Right renal cortex interstitium (tissue), 3 donors: ENCODE results near the gene TMEM169. TPM values are rescaled to one million over a fixed set of nuclear protein-coding genes. Genes with fewer than 3 reads are reported as not detected.

Experiments used
- DNase-seq, 3 donors: peaks; one replicate each; pipeline ENCODE4 v3.0.0-alpha.2; 2013; ENCODE audit warnings: low read depth in 3 of 3, low spot score in 2 of 3
- polyA plus RNA-seq, 3 donors: library from polyadenylated mRNA; unstranded; fragments of 120-200 nt; gene quantifications; one replicate each; pipeline ENCODE4 v1.2.1, GENCODE V29; 2013; ENCODE audit not compliant: insufficient read length in 3 of 3

Gene TMEM169
- polyA plus RNA-seq, 3 donors: 13.4 to 15.8 (median 14.1) TPM

DNA sequence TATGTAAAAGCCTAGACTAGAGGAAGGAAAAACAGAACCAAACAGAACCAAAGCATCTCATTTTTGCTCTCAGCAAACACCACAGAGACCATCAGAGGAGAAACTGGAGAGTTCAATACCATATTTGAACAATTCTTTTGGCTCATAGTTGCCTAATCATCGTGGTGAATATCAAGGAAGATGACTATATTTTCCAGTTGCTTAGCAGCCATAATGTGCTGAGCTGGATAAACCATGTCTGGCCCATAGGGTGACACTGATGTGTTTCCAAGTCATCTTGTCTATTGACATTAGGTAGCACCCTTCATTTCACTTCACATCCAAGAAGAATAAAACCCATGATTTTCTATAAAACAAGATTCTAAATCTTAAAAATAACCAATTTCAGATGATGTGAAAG, 21.5 kb downstream of the TMEM169 start:
- DNase-seq: no peak

DNA sequence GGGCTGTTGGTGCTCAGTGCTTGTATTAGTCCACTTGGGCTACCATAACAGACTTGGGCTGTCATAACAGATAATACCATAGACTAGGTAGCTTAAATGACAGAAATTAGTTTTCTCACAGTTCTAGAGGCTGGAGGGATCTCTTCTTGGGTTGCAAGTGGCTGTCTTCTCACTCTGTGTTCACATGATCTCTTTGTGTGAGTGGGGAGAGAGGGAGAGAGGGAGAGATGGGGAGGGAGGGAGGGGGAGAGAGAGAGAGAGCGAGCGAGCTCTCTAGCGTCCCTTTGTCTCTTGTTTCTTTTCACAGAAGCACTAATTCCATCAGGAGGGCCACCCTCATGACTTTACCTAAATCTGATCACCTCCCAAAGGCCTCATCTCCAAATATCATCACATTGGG, 23.0 kb downstream of the TMEM169 start:
- DNase-seq: no peak

DNA sequence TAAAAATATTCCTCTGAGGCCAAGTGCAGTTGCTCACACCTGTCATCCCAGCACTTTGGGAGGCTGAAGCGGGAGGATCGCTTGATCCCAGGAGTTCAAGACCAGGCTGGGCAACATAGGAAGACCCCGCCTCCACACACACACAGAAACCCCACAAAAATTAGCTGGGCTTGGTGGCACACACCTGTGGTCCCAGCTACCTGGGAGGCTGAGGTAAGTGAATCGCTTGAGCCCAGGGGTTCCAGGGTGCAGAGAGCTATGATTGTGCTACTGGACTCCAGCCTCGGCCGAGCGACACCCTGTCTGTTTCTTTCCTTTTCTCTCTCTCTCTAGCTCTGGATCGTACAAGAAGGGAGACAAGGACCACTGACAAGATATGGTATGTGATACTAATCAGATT, 25.6 kb downstream of the TMEM169 start:
- no peak for DNase-seq

DNA sequence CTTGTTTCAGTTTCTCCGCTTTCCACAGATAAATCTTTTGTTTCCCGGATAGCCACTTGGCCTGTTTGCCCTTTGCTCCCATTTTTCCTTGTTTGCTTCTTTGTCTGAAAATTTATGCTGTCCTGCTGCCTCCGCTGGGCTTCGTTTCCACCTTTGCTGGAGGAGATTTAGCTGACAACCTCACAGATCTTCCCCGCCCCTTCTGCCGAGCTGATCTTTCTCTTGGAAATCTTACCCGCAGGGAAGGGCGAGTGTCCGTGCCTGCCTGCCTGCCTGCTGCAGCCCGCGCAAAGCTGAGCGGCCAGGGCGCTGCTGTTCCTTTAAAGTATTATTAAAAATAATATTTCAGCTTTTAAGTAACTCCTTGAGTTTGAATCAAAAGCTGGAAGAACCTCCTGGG, 26.0 kb downstream of the TMEM169 start:
- DNase-seq: no peak

DNA sequence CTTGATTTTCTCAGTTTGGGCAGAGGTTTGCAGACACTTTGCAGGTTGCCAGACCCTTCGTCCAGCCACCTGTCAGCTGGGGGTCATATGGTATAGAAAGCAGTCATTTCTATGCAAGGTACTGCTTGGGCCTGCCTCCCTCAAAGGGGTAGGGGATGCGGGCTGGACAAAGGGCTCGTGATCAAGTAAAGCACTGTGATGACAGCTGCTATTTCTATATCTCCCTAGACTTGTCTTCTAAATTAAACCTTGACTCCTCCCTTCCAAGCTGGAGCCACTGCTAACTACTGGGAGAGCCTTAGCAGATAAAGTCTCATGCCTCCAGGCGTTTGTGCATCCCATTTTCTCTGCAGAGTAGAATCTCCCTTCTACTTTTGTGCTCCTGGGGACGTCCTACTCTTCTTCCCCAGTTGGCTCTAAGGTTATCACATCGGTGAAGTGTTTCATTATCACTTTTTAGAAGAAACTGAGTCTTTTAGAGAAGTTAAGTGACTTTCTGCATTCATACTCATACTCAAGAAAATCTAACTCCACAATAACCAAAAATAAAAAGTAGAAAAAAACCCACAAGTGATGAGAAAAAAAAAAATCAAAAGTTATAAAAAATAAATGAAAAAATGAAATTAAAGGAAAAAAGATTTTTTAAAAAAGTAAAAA, 26.7 kb downstream of the TMEM169 start:
- DNase-seq: no peak

DNA sequence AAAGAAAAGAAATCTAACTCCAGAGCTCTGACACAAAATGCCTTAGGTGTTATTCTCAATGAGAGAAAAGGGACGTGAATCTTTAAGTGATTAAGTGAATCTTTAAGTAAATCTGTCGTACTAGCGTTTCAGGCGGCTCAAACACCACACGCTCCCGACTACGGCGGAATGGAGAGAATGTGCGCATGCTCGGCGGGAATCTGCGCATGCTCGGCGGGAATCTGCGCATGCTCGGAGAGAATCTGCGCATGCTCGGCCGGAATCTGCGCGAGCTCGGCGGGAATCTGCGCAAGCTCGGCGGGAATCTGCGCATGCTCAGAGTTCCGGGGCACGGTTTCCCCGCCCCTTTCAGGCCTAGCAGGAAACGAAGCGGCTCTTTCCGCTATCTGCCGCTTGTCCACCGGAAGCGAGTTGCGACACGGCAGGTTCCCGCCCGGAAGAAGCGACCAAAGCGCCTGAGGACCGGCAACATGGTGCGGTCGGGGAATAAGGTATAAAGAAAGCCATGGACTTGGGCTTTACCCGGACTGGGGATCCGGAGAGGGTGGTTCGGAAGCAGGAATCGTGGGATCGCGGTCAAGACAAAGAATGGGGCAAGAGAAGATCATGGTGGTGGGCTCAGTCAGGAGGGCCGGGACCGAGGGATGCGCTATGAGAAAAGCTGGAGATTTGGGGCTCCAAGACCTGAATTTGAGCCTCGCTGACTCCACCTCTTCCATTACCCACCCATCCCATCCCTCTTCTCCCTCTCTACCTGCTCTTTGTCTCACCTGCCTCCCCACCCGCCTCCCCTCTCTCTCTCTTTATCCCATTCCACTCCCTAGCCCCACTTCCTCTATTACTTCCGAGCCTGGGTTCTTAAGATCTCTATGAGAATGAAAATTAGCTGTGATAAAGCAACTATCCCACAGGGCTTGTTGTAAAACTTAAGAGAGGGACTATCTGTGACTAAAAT, 27.5 kb downstream of the TMEM169 start, which contains the start of gene XRCC5:
Gene XRCC5, plus strand, starts transcription at position 382 of the 955 bp plus-strand sequence. Its CDS starts 89 bp downstream, at position 471.
- DNase-seq: peak; percentile 90 to 95 (median 92)

DNA sequence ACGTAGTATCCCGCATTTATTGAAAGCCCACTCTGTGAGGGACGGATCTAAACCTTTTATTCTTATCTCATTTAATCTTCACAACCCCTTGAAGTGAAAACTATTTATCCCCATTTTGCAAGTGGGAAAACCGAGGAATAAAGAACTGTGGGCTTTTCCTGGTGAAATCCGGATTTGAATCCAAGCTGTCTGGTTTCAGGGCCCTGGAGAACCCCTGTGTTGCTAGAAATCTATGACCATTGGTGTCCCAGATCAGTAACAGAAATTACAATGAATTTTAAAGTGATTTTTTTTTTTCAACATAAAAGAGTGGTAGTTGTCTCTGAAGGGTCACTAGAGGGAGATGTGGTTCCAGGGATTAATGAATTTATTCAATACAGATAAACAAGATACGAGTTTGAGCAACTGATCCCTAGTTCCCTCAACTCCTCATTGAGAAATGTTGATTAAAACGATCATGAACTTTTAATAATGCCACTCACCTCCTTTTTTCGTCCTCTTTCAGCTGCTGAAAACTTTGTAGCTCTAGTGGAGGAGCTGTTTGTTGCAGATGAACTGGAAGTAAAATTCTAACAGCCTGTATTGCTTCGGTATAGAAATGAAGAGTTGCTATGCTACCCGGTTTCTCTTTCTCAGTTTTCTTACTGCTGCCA, 28.4 kb downstream of the TMEM169 start:
- DNase-seq: no peak

DNA sequence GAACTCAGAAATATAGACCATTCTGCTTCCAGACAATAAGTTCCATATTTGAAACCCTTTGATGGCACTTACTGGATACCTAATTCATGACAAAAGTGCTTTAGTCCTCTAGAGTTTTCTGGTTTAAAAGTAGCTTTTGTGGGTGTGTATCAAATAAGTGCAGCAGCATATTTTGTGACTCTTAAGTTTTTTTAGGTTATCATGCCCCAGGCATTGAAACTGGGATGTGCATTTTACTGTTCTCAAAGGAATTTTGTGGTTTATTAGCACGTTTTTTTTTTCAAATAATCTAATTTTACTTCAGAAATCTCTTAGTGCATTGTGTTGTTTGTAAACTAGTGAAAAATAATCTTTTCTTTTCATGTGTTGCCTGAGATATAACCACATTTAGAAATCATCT, 28.9 kb downstream of the TMEM169 start:
- no peak for DNase-seq

DNA sequence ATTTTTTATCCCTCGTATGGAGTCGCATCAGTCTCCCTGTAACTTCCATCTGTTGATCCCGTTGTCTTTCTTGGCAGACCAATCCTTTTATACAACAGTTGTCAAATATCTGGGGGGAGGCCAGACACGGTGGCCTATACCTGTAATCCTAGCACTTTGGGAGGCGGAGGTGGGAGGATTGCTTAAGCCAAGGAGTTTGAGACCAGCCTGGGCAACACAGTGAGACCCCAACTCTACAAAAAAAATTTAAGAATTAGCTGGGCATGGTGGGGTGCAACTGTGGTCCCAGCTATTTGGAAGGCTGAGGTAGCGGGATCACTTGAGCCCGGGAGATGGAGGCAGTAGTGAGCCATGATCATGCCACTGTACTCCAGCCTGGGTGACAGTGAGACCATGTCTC, 29.4 kb downstream of the TMEM169 start:
- no peak for DNase-seq

DNA sequence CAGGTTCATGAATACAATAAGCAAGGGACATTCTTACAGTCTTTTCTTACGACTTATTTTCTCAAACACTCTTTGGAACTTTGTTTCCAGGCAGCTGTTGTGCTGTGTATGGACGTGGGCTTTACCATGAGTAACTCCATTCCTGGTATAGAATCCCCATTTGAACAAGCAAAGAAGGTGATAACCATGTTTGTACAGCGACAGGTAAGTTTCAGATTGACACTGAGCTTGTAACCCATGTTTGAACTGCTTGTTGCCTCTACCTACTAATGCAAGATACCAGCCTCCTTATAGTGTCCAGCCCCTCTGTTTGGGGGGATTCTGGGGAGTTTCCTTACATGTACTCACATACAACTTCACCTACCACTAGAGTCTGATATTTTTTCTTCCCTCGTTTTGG, 31.2 kb downstream of the TMEM169 start:
- no peak for DNase-seq

DNA sequence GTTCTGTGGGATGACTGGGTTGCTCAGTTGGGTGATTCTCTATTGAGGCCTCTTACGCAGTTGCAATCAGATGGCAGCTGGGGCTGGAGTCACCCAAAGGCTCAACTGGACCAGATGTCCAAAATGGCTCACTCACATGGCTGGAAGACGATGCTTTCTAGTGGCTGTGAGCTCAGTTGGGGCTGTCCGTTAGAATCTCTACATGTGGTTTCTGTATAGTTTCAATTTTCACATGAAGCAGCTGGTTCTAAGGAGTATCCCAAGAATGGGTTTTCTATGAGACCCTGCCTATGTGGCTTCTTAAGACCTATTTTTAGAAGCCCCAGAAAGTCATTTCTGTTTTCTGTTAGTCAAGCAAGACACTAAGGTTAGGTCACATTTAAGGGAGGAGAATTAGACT, 31.9 kb downstream of the TMEM169 start:
- no peak for DNase-seq

DNA sequence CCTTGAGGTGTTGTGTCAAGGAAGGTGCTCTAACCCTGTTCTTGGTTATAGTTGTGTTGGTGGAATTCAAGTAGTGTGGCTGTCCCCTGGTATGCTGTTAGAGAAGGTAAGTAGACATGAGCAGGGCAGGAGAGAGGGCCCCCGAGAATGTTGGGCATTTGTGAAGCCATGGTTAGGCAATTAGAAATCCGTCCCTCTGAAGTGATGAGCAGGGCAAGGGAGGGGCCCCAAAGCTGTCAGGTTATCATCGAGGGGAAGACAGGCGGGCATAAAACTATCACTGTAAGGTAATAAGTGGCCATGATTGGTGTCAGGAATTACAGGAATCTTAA, 32.6 kb downstream of the TMEM169 start:
- DNase-seq: no peak

DNA sequence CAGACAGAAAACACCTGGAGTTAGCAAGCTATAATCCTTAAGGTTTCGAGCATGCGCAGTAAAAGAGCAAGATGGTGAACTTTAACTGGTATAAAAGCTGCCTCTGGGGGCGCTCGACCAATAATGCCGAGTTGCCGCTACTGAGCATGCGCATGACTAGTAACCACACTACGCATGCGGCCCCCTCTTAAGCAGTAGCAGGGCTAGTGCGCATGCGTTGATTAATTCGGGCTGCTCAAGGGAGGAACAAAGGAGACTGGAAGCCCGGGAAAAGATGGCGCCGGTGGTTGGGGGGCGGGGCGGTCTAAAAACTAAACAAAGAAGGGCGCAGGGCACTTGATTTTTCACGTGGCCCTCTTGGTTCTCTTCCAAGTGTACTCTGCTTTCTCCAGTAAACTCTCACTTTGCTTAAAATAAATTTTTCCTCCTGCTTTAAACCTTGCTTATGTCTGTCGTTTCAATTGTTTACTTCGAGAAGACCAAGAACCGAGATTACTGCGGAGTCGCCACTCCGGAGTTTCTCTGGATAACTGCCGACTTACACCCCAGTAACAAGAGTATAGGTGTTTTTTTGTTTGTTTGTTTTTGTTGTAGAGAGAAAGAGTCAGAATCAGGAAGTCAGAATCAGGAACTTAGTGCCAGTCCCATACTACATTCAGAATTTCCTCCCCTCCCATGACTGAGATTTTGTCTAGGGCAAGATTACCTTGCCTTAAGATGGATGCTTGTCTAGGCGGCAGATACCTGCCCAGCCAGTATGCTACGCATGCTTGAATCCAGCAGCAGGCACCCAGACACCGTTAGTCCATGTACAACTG, 33.2 kb downstream of the TMEM169 start:
- DNase-seq: peak; percentile 98 to 100 (median 99)

DNA sequence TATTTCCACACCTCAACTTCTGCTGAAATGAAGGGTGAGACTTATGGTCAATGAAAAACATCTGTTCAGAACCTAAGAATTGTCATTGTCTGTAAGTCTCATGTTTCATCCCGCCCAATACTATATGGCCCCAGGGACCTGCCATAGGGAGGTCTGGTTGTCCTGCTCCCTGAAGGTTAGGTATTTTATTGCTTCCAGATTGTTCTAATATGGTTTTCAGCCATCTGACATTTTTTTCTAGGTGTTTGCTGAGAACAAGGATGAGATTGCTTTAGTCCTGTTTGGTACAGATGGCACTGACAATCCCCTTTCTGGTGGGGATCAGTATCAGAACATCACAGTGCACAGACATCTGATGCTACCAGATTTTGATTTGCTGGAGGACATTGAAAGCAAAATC, 34.7 kb downstream of the TMEM169 start:
- no peak for DNase-seq

DNA sequence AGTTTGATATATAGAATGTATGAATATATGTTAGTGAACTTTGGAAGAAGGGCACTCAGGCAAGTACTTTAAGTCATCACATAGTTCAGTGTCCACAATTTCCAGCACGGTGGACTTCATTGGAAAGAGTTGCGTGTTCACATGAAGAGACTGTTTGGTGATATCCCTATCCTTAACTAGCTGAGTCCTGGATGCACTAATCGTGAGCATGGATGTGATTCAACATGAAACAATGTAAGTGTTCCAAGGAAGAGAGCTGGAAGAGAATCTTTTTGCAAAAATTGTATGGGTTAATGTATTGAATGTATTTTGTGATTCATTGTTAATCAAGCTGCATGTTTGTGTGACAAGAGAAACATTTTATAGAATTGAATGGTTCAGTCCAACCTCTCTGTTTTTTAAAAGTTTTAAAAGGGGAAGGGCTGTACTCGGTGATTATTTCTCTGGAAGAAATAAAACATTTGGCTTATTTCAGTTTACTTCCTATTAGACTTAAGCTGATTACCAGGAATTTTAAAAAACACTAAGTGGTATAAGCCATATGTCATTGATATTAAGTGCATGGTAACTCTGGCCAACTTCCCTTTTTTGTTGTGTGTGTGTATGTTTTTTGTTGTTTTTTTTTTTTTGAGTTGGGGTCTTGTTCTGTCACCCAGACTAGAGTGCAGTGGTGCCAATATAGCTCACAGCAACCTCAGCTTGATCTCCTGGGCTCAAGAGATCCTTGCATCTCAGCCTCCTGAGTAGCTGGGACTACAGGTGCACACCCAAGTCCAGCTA, 36.0 kb downstream of the TMEM169 start:
- no peak for DNase-seq

DNA sequence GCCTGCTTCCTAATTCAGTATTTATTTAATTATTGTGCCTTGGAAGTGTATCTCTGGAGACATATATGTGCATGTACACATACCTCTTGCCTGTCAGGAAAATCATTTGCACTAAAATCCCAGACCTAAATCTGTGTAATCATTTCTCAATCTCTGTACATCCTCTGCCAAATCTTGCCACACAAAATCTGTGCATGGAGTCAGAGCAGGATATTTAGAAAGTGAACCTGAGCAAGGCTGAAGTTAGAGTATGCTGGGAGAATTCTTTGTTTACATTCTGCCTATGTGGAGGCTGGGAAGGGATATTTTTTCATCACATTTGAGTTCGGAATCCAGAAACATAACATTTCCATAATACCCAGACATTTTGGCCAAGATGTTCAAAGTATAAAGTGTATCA, 36.8 kb downstream of the TMEM169 start:
- no peak for DNase-seq

DNA sequence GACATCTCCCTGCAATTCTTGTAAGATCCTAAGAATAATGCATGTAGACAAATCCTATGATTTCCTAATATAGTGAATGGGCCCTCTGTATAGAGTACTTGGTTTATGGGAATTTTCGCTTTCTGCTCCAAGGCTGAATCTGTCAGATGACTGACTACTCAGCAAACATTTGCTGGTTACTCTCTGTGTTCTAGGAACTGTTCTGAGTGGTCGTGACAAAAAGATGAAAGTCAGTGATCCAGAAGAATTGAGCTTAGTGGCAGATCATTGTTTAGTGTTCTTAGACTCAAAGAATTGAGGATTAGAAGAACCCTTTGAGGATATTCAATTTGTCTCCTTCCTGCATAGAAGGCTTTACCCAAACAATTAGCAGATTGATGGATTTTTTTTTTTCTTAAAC, 37.4 kb downstream of the TMEM169 start:
- no peak for DNase-seq

DNA sequence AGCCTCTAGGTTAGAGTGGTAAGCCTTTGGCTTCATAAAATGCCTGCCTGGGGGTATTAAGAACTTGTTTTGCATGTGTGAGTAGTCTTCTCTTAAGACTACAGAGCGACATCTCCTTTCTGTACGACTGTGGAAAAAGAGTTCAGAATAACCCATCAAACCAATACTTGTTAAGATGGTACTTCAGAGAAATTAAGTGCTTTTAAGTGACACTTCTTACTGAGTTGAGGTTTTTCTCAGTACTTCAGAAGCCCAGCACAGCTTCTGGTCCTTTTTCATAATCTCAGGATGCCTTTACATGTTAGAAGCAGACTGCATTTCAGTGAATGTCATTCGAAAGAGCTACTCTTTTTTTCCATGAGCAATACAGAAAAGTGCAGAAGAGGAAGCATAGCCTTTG, 38.3 kb downstream of the TMEM169 start:
- no peak for DNase-seq

DNA sequence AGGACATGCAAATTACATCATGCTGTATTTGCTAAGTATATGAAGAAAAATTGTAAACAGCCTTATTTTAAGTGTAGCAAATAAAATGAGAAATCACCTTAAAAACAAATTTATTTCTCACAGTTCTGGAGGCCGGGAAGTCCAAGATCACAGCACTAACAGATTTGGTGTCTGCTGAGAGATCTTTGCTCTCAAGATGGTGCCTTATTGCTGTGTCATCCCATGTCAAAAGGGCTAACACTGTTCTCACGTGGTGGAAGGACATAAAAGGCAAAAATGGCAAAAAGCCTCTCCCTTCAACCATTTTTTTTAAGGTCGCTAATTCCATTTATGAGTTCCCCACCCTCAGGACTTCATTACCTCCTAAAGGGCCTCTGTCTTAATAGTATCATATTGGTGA, 39.5 kb downstream of the TMEM169 start:
- no peak for DNase-seq

DNA sequence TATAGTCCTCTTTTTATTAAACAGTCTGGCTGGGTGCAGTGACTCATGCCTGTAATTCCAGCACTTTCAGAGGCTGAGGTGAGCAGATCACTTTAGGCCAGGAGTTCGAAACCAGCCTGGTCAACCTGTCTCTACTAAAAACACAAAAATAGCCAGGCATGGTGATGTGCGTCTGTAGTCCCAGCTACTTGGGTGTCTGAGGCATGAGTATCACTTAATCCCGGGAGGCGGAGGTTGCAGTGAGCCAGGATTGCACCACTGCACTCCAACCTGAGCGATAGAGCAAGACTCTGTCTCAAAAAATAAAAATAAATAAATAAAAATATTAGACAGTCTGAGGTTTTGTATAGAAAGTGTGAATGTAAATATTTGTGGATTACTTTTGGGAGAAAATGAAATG, 45.2 kb downstream of the TMEM169 start:
- DNase-seq: no peak
